Epithelial cell of esophagus (primary cell): Measurements from ENCODE around the gene LAYN.
A peak's percentile ranks its signal among the peaks of the same experiment; 100 is the strongest.

Experiments
- DNase-seq: peaks from one replicate; pipeline ENCODE4 v3.0.0; 2010; ENCODE audit warnings: low read depth
- H3K4me3 ChIP-seq: 2 replicates; pipeline ENCODE4 v1.5.1; 2011; ENCODE audit warnings: mild to moderate bottlenecking, low read length, control low read depth
- TF ChIP-seq, protein P1 (sequence below): IDR thresholded peaks from 2 replicates; pipeline ENCODE4 v1.5.1; 2011; ENCODE audit warnings: low read depth, mild to moderate bottlenecking, low read length, control low read depth, inconsistent platforms; ENCODE audit not compliant: insufficient read depth; ENCODE audit errors: missing control alignments

LAYN gene

DNA sequence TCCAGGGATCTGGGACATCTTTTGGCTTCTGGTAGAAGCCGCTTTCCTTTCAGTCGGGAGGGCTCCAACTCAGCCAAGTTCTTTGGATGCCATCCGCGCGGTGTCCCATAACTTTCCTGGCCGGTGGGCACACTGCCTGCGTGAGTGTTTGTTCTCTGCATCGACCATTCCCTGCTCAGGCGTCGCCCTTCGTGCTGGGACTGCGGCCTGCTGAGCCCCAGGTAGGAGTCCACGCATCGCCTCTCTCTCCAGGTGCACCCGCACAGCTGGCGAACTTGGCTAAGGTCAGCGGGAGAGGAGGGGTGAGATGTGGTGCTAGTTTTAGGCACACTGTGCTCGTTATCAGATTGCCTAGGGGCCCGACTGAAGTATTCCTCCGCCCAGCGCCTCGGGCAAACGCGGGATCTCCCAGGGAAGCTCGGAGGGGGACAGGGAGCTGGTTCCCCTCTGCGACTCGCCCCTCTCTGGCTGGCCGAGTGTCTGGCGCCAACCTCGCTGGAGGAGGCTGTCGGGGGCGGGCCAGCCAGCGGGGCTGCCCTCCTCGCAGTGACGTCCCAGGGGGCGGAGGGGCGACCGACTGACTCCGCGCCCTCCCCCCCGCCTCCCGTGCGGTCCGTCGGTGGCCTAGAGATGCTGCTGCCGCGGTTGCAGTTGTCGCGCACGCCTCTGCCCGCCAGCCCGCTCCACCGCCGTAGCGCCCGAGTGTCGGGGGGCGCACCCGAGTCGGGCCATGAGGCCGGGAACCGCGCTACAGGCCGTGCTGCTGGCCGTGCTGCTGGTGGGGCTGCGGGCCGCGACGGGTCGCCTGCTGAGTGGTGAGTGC is at the start of gene LAYN:
Gene LAYN, plus strand, starts transcription at position 607 of the 823 bp plus-strand sequence. Its CDS starts 124 bp downstream, at position 731.
- TF ChIP-seq, protein P1, sequence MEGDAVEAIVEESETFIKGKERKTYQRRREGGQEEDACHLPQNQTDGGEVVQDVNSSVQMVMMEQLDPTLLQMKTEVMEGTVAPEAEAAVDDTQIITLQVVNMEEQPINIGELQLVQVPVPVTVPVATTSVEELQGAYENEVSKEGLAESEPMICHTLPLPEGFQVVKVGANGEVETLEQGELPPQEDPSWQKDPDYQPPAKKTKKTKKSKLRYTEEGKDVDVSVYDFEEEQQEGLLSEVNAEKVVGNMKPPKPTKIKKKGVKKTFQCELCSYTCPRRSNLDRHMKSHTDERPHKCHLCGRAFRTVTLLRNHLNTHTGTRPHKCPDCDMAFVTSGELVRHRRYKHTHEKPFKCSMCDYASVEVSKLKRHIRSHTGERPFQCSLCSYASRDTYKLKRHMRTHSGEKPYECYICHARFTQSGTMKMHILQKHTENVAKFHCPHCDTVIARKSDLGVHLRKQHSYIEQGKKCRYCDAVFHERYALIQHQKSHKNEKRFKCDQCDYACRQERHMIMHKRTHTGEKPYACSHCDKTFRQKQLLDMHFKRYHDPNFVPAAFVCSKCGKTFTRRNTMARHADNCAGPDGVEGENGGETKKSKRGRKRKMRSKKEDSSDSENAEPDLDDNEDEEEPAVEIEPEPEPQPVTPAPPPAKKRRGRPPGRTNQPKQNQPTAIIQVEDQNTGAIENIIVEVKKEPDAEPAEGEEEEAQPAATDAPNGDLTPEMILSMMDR, result no peak
- DNase-seq, result peak; percentile 46
- H3K4me3 ChIP-seq, result peak within 1 kb of the TSS; percentile 41

DNA sequence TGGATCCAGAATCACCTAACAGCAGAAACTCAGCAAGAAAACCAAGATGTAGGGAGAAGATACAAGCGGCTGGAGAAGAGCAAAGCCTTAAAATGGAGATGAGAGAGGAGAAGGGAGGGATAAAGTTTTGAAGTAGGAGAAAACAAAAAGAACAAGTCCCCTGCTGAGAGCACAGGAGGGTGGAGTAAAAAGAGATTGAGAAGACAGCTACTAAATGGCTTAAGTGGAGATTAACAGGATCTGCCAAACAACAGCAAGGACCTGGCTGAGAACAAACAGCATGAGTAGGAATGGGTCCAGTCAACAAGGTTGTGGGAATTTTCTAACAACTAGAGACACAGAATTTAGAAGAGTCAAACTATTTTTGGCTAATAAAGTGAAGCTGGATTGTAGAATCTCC is 46.5 kb upstream of the LAYN start:
- H3K4me3 ChIP-seq, result no peak overlapping the region
- DNase-seq, result no peak
- TF ChIP-seq, protein P1, result no peak

- H3K4me3 ChIP-seq, result no peak overlapping the region
- TF ChIP-seq, protein P1, result no peak
- DNase-seq, result no peak
Measured at GRCh38 chr11:111499483-111499882, 41.0 kb upstream of the LAYN start.

GRCh38 chr11:111500481-111500880 is 40.0 kb upstream of the LAYN start:
- TF ChIP-seq, protein P1, result no peak
- DNase-seq, result peak; percentile 77

DNA sequence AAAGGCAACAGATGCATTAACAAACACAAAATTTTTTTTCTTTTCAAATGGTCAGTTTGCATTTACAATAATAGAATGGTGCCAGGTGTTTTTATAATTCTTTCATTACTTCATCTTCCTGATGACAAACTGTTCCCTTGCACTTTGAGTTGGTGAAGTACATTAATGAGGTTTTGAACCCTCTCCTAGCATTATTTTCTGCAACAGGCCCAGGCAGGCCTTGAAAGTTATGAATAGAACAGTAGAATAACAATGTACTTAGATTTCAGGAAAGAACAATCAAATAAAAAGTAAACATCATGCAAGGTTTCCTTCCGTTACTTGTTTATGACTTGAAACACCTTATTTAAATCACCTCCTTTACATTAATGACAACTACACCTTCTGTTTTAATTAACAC is 37.9 kb upstream of the LAYN start:
- TF ChIP-seq, protein P1, result no peak
- peak; percentile 53 for DNase-seq

More at GRCh38 chr11:111500481-111500880, 40.0 kb upstream of the LAYN start:
- H3K4me3 ChIP-seq, result no peak overlapping the region

DNA sequence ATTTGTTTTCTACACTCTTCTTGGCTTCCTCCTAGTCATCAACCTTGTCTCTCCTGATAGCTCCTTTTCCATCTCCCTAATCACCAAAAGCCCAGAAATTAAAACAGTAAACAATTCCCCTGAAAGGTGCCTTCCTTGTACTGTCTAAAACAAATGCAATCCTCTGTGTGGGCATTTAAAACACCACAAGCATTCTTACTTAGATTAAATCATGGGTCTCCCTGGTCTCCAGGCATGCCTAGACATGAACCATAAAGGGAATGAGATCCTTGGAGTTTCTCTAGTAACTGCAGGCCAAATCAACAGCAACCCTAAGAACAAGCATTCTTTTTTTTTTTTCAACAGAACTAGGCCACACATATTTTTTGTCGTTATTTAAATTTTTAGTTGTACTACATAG is 30.2 kb upstream of the LAYN start:
- peak; percentile 95 for DNase-seq
- H3K4me3 ChIP-seq, result no peak overlapping the region
- TF ChIP-seq, protein P1, result no peak

More for the DNA sequence above, 37.9 kb upstream of the LAYN start:
- H3K4me3 ChIP-seq, result no peak overlapping the region
